ENCODE data around the gene SCN9A.

DNA sequence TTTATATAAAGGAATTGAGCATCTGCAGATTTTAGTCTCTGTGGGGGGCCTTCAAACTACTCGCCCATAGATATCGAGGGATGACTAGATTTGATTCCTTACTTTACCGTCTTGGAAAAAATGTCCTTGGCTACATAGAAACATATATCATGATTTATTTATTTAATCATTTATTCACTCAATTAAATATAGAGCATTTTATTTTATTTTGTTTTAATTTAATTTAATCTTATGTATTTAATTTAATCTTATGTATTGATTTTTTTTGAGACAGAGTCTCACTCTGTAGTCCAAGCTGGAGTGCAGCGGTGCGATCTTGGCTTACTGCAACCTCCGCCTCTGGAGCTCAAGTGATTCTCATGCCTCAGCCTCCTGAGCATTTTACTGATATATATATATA lies 105.4 kb downstream of the SCN9A start:
- TF ChIP-seq, protein P1, sequence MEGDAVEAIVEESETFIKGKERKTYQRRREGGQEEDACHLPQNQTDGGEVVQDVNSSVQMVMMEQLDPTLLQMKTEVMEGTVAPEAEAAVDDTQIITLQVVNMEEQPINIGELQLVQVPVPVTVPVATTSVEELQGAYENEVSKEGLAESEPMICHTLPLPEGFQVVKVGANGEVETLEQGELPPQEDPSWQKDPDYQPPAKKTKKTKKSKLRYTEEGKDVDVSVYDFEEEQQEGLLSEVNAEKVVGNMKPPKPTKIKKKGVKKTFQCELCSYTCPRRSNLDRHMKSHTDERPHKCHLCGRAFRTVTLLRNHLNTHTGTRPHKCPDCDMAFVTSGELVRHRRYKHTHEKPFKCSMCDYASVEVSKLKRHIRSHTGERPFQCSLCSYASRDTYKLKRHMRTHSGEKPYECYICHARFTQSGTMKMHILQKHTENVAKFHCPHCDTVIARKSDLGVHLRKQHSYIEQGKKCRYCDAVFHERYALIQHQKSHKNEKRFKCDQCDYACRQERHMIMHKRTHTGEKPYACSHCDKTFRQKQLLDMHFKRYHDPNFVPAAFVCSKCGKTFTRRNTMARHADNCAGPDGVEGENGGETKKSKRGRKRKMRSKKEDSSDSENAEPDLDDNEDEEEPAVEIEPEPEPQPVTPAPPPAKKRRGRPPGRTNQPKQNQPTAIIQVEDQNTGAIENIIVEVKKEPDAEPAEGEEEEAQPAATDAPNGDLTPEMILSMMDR (IDR thresholded peaks at IDR 0.05) = no peak
- TF ChIP-seq ZFX (IDR thresholded peaks at IDR 0.05; ENCODE audit: borderline replicate concordance) = no peak

All from 22Rv1 (cell line).